ENCODE results near the gene ADAM15. TPM values are rescaled to one million over a fixed set of nuclear protein-coding genes. Genes with fewer than 3 reads are reported as not detected.

ADAM15 gene
- total and polyA plus RNA-seq, 2 donors (not counting 1 experiment from before 2014, with no cell fraction given), result 14.6 to 28.4 TPM

- no peak overlapping the region for H2AFZ ChIP-seq (ENCODE audit: insufficient read depth, low read depth, low read length, poor library complexity, severe bottlenecking)
- Mint-ChIP-seq H3K4me1 (peaks cover 54% of the 10 kb centered on the region), H3K27me3 (no peaks in the 10 kb centered on the region), H3K4me3 (peak overlapping the region; percentile 42), H3K9me3 (ENCODE audit: insufficient read depth) (no peaks in the 10 kb centered on the region), H3K27ac (peak overlapping the region; percentile 78)
- ATAC-seq (ENCODE audit: low read depth) (no peak), DNase-seq (no peak)
- H3K27me3 ChIP-seq (replicated peaks in 1 of 4; ENCODE audit: control extremely low read depth in 1 of 4, control insufficient read depth in 3 of 4, insufficient read depth in 4 of 4, low read length in 3 of 4), result no peaks in the 10 kb centered on the region
- peaks cover 5% of the 10 kb centered on the region for H4K20me1 ChIP-seq (ENCODE audit: control insufficient read depth, insufficient read depth, low read length, poor library complexity, severe bottlenecking)
- intact Hi-C loops (cut with micrococcal nuclease), result no loop called here
- 97% methylated on average over 4 of the region's 8 CpGs for WGBS (ENCODE audit: insufficient coverage)
- peak overlapping the region; percentile 69 for H3K9ac ChIP-seq (ENCODE audit: low read length)
- H3K79me2 ChIP-seq (ENCODE audit: control insufficient read depth, insufficient read depth, low read length), result peaks cover 3% of the 10 kb centered on the region
- no peak for TF ChIP-seq CTCF (IDR thresholded peaks at IDR 0.05)
- H3K9me3 ChIP-seq (ENCODE audit: control extremely low read depth in 1 of 3, control insufficient read depth in 2 of 3, insufficient read depth in 1 of 3, low read length in 2 of 3), result peaks cover 0 to 2% (median 0%) of the 10 kb centered on the region in 3 donors
- peaks cover 0 to 19% of the 10 kb centered on the region in 2 experiments for H3K36me3 ChIP-seq (replicated peaks in 1 of 2; ENCODE audit: control extremely low read depth in 1 of 2, control insufficient read depth in 1 of 2, extremely low read depth in 1 of 2, insufficient read depth in 2 of 2, low read length in 1 of 2)
- ChIA-PET POLR2A (interaction anchor here (1.6 kb wide), 1 partner anchor 19 kb away, joined by 4 read pairs; no protein-coding TSS in a partner anchor), CTCF (interaction anchor here (0.8 to 17.4 kb wide), 18 partner anchors 8 to 82 kb away, joined by 3 to 295 read pairs (median 6); partner anchors contain the start of genes CKS1B, FLAD1, LENEP and PMVK)
- no peak overlapping the region for H3K4me3 ChIP-seq (ENCODE audit: control extremely low read depth in 1 of 5, extremely low read depth in 1 of 5, insufficient read depth in 1 of 5, low read depth in 2 of 5, low read length in 4 of 5)
- H3K27ac ChIP-seq (ENCODE audit: low read length in 2 of 2), result peak overlapping the region; percentile 88 to 89
- peak overlapping the region; percentile 92 for H3K4me2 ChIP-seq (replicated peaks; ENCODE audit: low read depth, low read length, poor library complexity, severe bottlenecking)
- H3K4me1 ChIP-seq (ENCODE audit: control insufficient read depth in 2 of 2, insufficient read depth in 2 of 2, low read length in 2 of 2), result peaks cover 39 to 53% of the 10 kb centered on the region in 2 donors
Observed at GRCh38 chr1:155018617-155019348, 32.3 kb upstream of the ADAM15 start.
